WERI-Rb-1 (cell line): ENCODE results near the gene OVCH2.
"Not testable (repeated sequence)": the region's sequence is repeated elsewhere in the genome, so short reads cannot be mapped to it uniquely, and the experiment has no call there.

ENCODE experiments used
- DNase-seq: peaks from one replicate; pipeline ENCODE4 v3.0.0-alpha.2; 2020
- H3K27ac ChIP-seq: fragments of 250-450 bp; sonication (Bioruptor Pico); 2 replicates; pipeline ENCODE4 v1.5.1; 2020; ENCODE audit warnings: mild to moderate bottlenecking, moderate library complexity
- H3K27me3 ChIP-seq: fragments of 250-450 bp; sonication (Bioruptor Pico); 2 replicates; pipeline ENCODE4 v1.5.1; 2021; ENCODE audit warnings: mild to moderate bottlenecking, low read depth, moderate library complexity; ENCODE audit not compliant: insufficient read depth, severe bottlenecking
- H3K36me3 ChIP-seq: fragments of 250-450 bp; sonication (Bioruptor Pico); 2 replicates; pipeline ENCODE4 v1.5.1; 2020; ENCODE audit warnings: mild to moderate bottlenecking, moderate library complexity
- H3K4me3 ChIP-seq: 2 replicates; pipeline ENCODE4 v1.5.1; 2011; ENCODE audit warnings: low read depth, mild to moderate bottlenecking, control low read depth, low read length
- H3K9me3 ChIP-seq: fragments of 250-450 bp; sonication (Bioruptor Pico); 2 replicates; pipeline ENCODE4 v1.5.1; 2021; ENCODE audit warnings: mild to moderate bottlenecking, moderate library complexity; ENCODE audit not compliant: severe bottlenecking
- TF ChIP-seq, protein P1 (sequence below): IDR thresholded peaks from 2 replicates; pipeline ENCODE4 v1.5.1; 2011; ENCODE audit warnings: low read depth, mild to moderate bottlenecking, control low read depth, inconsistent platforms, low read length

OVCH2 gene, protein sequence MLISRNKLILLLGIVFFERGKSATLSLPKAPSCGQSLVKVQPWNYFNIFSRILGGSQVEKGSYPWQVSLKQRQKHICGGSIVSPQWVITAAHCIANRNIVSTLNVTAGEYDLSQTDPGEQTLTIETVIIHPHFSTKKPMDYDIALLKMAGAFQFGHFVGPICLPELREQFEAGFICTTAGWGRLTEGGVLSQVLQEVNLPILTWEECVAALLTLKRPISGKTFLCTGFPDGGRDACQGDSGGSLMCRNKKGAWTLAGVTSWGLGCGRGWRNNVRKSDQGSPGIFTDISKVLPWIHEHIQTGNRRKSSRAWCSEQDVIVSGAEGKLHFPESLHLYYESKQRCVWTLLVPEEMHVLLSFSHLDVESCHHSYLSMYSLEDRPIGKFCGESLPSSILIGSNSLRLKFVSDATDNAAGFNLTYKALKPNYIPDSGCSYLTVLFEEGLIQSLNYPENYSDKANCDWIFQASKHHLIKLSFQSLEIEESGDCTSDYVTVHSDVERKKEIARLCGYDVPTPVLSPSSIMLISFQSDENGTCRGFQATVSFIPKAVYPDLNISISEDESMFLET

DNA sequence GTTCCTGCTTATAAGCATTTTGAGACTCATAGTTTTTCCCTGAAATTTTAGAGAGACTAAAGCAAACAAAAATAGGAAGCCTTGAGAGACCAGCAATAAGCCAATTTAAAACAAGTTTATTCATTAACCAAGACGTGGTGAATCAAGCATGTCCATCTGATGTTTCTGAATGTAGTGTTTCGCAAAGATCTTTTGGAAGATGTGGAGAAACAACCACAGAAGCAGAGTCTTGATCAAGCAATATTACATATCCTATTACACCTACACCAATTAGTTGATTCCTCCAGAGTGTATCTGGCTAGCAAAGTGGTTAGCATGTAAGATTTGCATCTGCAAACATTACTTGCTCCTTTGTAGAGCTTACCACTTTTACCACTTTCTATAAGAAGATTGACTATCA lies at the start of gene OVCH2:
Gene OVCH2, minus strand, starts transcription at position 101 of the 400 bp plus-strand sequence. Its CDS starts 83 bp downstream, at position 18.
- Histone ChIP-seq H3K36me3 (no peaks in the 10 kb centered on the region), H3K4me3 (no peak within 1 kb of the TSS), H3K27me3 (peaks cover 32% of the 10 kb centered on the region), H3K9me3 (no peaks in the 10 kb centered on the region), H3K27ac (no peak within 1 kb of the TSS)
- no peak for DNase-seq
- TF ChIP-seq, protein P1, sequence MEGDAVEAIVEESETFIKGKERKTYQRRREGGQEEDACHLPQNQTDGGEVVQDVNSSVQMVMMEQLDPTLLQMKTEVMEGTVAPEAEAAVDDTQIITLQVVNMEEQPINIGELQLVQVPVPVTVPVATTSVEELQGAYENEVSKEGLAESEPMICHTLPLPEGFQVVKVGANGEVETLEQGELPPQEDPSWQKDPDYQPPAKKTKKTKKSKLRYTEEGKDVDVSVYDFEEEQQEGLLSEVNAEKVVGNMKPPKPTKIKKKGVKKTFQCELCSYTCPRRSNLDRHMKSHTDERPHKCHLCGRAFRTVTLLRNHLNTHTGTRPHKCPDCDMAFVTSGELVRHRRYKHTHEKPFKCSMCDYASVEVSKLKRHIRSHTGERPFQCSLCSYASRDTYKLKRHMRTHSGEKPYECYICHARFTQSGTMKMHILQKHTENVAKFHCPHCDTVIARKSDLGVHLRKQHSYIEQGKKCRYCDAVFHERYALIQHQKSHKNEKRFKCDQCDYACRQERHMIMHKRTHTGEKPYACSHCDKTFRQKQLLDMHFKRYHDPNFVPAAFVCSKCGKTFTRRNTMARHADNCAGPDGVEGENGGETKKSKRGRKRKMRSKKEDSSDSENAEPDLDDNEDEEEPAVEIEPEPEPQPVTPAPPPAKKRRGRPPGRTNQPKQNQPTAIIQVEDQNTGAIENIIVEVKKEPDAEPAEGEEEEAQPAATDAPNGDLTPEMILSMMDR, result no peak

DNA sequence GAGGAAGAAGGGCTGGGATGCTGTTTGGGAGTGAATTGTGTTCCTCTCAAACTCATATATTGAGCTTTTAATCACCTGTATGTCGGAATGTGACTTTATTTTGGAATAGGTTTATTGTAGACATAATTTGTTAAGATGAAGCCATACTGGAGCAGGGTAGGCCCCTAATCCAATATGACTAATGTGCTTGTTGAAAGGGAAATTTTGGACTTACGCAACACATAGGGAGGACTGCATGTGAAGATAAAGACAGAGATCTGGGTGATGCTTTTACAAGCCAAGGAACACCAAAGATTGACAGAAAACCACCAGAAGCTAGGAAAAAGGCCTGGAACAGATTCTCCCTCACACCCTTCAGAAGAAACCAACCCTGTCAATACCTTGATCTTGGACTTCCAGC lies 43.2 kb upstream of the OVCH2 start:
- no peak for DNase-seq
- H3K27me3 ChIP-seq, result peaks cover 33% of the 10 kb centered on the region
- TF ChIP-seq, protein P1, result no peak

DNA sequence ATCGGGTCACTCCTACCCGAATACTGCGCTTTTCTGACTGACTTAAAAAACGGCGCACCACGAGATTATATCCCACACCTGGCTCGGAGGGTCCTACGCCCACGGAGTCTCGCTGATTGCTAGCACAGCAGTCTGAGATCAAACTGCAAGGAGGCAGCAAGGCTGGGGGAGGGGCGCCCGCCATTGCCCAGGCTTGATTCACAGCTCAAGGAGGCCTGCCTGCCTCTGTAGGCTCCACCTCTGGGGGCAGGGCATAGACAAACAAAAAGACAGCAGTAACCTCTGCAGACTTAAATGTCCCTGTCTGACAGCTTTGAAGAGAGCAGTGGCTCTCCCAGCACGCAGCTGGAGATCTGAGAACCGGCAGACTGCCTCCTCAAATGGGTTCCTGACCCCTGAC lies 28.5 kb upstream of the OVCH2 start:
- not testable (repeated sequence) for H3K36me3 ChIP-seq, H3K27ac ChIP-seq, H3K9me3 ChIP-seq, DNase-seq, H3K4me3 ChIP-seq
- peaks cover 14% of the 10 kb centered on the region for H3K27me3 ChIP-seq

More for the DNA sequence above, 43.2 kb upstream of the OVCH2 start:
- Histone ChIP-seq H3K27ac (no peak overlapping the region), H3K4me3 (no peak overlapping the region), H3K36me3 (no peaks in the 10 kb centered on the region), H3K9me3 (no peaks in the 10 kb centered on the region)

DNA sequence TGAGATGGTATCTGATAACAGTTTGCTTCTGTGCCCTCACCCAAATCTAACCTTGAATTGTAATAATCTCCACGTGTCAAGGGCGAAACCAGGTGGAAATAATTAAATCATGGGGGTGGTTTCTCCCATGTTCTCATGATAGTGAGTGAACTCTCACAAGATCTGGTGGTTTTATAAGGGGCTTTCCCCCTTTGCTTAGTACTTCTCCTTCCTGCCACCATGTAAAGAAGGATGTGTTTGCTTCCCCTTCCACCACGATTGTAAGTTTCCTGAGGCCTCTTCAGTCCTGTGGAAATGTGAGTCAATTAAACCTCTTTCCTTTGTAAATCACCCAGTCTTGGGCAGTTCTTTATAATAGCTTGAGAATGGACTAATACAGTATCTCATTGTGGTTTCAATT lies 8.5 kb upstream of the OVCH2 start:
- DNase-seq, result no peak
- TF ChIP-seq, protein P1, result no peak
- Histone ChIP-seq H3K36me3 (no peaks in the 10 kb centered on the region), H3K9me3 (no peaks in the 10 kb centered on the region), H3K4me3 (no peak overlapping the region), H3K27me3 (peaks cover 35% of the 10 kb centered on the region), H3K27ac (no peak overlapping the region)

DNA sequence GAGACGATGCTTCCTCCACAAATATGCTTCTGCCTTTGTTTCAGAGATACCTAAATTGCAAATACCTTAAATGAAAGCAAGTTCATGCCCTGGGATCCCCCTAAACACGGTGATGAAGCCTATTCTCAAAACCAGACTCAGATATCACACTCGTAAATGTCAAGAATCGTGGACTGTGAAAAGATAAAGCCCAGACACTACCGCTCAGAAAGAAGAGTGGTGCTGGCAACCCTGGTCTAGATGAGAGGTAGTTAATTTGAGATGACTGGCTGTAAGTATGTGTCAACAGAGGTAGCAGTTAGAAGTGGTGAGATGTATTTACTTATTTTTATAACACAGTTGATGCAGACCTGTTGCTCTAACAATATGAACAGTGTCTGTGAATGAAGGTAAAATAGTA lies 2.5 kb downstream of the OVCH2 start:
- Histone ChIP-seq H3K4me3 (no peak overlapping the region), H3K9me3 (no peaks in the 10 kb centered on the region), H3K36me3 (no peaks in the 10 kb centered on the region), H3K27me3 (peaks cover 45% of the 10 kb centered on the region), H3K27ac (no peak overlapping the region)
- no peak for DNase-seq
- TF ChIP-seq, protein P1, result no peak

DNA sequence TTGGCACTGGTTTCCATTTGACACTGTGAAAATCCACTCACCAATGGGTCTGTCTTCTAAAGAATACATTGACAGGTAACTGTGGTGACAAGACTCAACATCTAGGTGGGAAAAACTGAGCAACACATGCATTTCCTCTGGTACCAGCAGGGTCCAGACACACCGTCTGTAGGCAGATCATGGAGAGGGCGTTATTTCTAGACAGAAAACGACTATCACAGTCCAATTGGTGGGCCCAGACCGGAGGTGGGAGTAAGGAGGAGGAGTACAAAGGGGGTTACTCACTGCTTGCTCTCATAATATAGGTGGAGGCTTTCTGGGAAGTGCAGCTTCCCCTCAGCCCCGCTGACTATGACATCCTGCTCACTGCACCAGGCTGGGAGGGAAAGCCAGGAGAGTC lies 9.9 kb downstream of the OVCH2 start:
- TF ChIP-seq, protein P1, result no peak
- Histone ChIP-seq H3K27ac (no peak overlapping the region), H3K27me3 (peaks cover 63% of the 10 kb centered on the region), H3K9me3 (peaks cover 2% of the 10 kb centered on the region), H3K36me3 (no peaks in the 10 kb centered on the region), H3K4me3 (no peak overlapping the region)
- DNase-seq, result no peak
